Measurements from ENCODE around the gene ATP9A.

DNA sequence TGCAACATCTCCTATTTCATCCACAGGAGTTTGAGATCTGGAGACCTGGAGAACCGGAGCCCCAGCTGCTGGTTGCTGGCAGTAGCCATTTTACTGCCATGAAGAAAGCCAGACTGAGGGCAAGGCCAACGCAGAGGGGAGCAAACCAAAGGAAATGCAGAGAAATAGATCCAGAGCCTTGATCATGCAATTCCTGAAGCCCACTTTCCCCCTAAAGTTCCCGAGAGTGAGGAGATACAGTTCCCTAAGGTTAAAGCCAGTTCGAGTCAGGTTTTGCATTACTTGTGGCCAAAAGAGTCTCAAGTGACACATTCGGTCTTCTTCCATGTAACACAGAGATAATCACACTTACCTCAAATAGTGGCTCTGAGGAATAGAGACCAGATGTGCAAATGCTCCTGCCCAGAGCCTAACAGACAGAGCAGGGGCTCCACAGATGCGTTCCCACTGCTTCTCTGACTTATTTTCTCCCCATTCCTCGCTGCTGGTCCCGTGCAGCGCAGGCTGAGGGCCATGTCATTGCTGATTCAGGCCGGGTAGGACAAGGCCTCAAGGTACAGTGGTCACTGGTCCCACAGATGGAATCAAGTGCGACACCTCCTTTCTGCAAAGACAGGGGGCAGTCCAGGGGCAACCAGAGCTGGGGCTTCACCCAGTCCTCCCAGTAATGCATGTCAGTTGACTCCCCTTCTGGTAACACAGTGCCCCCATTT, 190.6 kb downstream of the ATP9A start:
- TF ChIP-seq, protein P1, sequence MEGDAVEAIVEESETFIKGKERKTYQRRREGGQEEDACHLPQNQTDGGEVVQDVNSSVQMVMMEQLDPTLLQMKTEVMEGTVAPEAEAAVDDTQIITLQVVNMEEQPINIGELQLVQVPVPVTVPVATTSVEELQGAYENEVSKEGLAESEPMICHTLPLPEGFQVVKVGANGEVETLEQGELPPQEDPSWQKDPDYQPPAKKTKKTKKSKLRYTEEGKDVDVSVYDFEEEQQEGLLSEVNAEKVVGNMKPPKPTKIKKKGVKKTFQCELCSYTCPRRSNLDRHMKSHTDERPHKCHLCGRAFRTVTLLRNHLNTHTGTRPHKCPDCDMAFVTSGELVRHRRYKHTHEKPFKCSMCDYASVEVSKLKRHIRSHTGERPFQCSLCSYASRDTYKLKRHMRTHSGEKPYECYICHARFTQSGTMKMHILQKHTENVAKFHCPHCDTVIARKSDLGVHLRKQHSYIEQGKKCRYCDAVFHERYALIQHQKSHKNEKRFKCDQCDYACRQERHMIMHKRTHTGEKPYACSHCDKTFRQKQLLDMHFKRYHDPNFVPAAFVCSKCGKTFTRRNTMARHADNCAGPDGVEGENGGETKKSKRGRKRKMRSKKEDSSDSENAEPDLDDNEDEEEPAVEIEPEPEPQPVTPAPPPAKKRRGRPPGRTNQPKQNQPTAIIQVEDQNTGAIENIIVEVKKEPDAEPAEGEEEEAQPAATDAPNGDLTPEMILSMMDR (conservative IDR thresholded peaks at IDR 0.05 in 1 of 2, IDR thresholded peaks at IDR 0.05 in 1 of 2; ENCODE audit: extremely low read depth in 1 of 2, insufficient read depth in 1 of 2, low read depth in 1 of 2, low read length in 2 of 2) = no peak
- TF ChIP-seq EZH2 (IDR thresholded peaks at IDR 0.05; ENCODE audit: borderline replicate concordance, low read length) = no peak

Data from mammary epithelial cell (primary cell).